Stimulated activated CD4-positive, alpha-beta T cell treated with anti-CD3 and anti-CD28 coated beads, Interleukin-4, amount 100 ng/mL, for 4 hours (primary cell): ENCODE data around the gene PRR20D.
"Not testable (repeated sequence)": the region's sequence is repeated elsewhere in the genome, so short reads cannot be mapped to it uniquely, and the experiment has no call there.

Source experiments
- DNase-seq, 2 experiments: peaks; one replicate each; pipeline ENCODE4 v3.0.0-alpha.2; 2020

PRR20D gene

GRCh38 chr13:57160332-57160731 is at the start of gene PRR20D:
Gene PRR20D, plus strand, starts transcription at chr13:57160632. Its CDS starts 387 bp downstream, at chr13:57161019.
- not testable (repeated sequence) for DNase-seq

GRCh38 chr13:57114945-57115344 is 45.5 kb upstream of the PRR20D start:
- no peak for DNase-seq

DNA sequence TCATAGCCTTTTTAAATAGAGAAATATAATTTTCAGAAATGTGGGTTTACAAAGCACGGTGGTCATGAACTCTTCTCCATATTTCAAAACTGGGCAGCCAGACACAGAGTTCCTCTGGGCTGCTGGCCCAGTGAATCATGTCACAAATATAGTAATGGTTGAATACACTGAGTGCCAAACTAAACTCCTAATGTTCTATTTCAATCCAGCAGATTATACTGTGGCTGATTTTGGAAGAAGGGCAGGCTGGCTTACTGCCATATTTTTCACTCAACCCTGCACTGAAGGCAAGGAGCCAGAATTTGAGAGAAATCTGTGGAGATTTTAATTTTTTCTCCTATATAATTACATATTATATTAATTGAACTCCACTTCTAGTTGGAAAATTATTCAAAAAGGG is 36.8 kb upstream of the PRR20D start:
- DNase-seq: no peak

GRCh38 chr13:57128909-57129308 is 31.5 kb upstream of the PRR20D start:
- DNase-seq: no peak

- DNase-seq: no peak
Observed at GRCh38 chr13:57136093-57136492, 24.3 kb upstream of the PRR20D start.

- DNase-seq: no peak
Observed at GRCh38 chr13:57137585-57137984, 22.8 kb upstream of the PRR20D start.

DNA sequence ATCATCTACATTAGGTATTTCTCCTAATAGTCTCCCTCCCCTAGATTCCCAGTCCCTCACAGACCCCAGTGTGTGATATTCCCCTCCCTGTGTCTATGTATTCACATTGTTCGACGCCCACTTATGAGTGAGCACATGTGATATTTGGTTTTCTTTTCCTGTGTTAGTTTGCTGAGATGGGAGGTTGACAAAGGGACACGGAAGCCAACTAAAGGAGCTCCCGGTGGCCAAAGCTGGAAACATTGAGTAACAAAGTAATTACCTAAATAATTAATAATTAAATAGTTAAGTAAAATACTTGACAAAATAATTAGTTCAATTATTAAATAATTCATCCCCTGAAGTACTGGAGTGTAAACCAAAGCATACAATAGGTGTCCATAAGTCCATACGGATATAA is 21.4 kb upstream of the PRR20D start:
- DNase-seq: no peak

DNA sequence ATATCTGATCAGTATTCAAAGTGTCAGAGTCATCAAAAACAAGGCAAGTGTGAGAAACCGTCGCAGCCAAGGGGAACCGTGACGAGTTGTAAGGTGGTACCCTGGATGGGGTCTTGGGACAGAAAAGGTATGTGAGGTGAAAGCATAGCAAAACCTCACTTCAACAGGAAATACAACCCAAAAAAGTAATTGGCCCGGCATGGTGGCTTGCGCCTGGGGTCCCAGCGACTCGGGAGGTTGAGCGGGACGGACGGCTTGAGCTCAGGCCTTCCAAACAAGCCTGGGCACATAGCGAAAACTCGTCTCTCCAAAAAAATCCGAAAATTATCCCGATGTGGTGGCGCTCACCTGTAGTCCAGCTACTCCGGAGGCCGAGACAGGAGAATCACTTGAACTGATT is 20.7 kb upstream of the PRR20D start:
- not testable (repeated sequence) for DNase-seq

- not testable (repeated sequence) for DNase-seq
Observed at GRCh38 chr13:57140235-57140968, 20.0 kb upstream of the PRR20D start, which contains the start of gene PRR20A. Gene PRR20A, plus strand, starts transcription at chr13:57140918. Its CDS starts 387 bp downstream, at chr13:57141305.

- not testable (repeated sequence) for DNase-seq
Observed at GRCh38 chr13:57147188-57147587, 13.2 kb upstream of the PRR20D start, which contains the start of gene PRR20B. Gene PRR20B, plus strand, starts transcription at chr13:57147488. Its CDS starts 387 bp downstream, at chr13:57147875.

GRCh38 chr13:57148106-57148505 is 12.3 kb upstream of the PRR20D start:
- not testable (repeated sequence) for DNase-seq

DNA sequence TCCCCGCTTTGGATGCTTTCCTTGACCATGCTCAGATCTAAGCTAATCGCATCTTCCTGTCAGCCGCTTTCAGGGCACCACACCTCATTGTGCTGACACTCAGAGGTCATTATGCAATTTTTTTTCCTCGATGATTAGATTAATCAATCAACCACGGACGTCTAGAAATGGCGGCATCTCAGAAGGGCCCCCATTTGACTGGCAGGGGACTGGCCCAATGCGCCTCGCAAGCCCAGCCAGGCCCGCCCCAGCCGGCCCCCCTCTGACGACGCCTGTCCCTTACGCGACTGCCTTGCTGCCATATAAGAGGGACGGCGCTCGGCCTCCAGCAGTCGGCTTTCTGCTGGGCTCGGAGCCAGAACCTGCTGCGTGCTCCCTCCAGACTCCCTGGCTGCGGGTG is 6.7 kb upstream of the PRR20D start, which contains the start of gene PRR20C:
PRR20C (plus strand) TSS at position 301 of the 400 bp plus-strand sequence. CDS start 387 bp downstream, outside the sequence.
- DNase-seq: not testable (repeated sequence)

DNA sequence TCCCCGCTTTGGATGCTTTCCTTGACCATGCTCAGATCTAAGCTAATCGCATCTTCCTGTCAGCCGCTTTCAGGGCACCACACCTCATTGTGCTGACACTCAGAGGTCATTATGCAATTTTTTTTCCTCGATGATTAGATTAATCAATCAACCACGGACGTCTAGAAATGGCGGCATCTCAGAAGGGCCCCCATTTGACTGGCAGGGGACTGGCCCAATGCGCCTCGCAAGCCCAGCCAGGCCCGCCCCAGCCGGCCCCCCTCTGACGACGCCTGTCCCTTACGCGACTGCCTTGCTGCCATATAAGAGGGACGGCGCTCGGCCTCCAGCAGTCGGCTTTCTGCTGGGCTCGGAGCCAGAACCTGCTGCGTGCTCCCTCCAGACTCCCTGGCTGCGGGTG is 6.5 kb downstream of the PRR20D start, which contains the start of gene PRR20E:
PRR20E (plus strand) TSS at position 301 of the 400 bp plus-strand sequence. CDS start 387 bp downstream, outside the sequence.
- DNase-seq: not testable (repeated sequence)

DNA sequence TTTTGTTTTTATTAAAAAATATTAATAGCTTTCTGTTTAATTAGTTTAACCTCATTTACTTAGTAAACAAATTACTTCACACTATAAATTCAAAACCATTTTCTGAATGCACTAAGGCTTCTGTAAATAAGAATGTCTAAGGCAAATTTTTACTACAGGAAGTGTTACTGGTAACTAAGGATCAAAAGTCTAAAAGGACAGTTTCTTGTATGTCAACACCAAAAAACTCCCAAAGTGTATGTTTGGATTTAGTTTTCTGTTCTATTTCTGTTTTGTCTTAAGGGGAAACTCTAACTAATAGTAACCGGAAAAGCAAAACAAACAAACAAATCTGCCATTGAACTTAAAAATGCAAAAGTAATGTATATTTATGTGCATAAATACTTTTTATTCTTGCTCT is 31.2 kb downstream of the PRR20D start:
- DNase-seq: no peak

GRCh38 chr13:57212989-57213388 is 52.6 kb downstream of the PRR20D start:
- no peak for DNase-seq
